ENCODE data around the gene PLXNB1. TPM values are rescaled to one million over a fixed set of nuclear protein-coding genes. Genes with fewer than 3 reads are reported as not detected.

Gene PLXNB1
- polyA plus RNA-seq, 2 of the 4 experiments (the other 2 are of a cell fraction) = 10.0 to 20.9 TPM

- no peak for TF ChIP-seq CTCF (IDR thresholded peaks at IDR 0.05)
- TF ChIP-seq HOXB13 (CRISPR knock-in tag; IDR thresholded peaks at IDR 0.05; ENCODE audit: low read depth) = no peak
- no peak for TF ChIP-seq JUN (IDR thresholded peaks at IDR 0.05)
- TF ChIP-seq ZFP36 (IDR thresholded peaks at IDR 0.05; ENCODE audit: borderline replicate concordance, partially characterized antibody) = no peak
- no peak for TF ChIP-seq MAX (IDR thresholded peaks at IDR 0.05)
- TF ChIP-seq GATA3 (IDR thresholded peaks at IDR 0.05; ENCODE audit: borderline replicate concordance) = no peak
Observed at GRCh38 chr3:48437812-48438211, 7.9 kb upstream of the PLXNB1 start (continued).

- CTCF ChIA-PET = interaction anchor here (0.6 to 13.6 kb wide), 29 partner anchors 8 to 447 kb away, joined by 3 to 488 read pairs (median 7); partner anchors contain the start of gene ATRIP
- Histone ChIP-seq H3K4me1 (peaks cover 39% of the 10 kb centered on the region), H3K4me2 (no peak overlapping the region), H3K27ac (no peak overlapping the region), H3K9me3 (no peaks in the 10 kb centered on the region), H3K4me3 (no peak overlapping the region)
- FAIRE-seq = no peak
- POLR2A ChIA-PET = interaction anchor here (1.2 to 2.1 kb wide), 4 partner anchors 10 to 163 kb away, joined by 3 to 8 read pairs (median 4); partner anchors contain the start of gene ATRIP
- TF ChIP-seq CBX8 (IDR thresholded peaks at IDR 0.05) (no peak), HOXB13 (CRISPR knock-in tag; IDR thresholded peaks at IDR 0.05; ENCODE audit: low read depth) (no peak), CHD2 (IDR thresholded peaks at IDR 0.05; ENCODE audit: low read length, partially characterized antibody) (no peak), ZC3H11A (IDR thresholded peaks at IDR 0.05) (no peak), KDM5A (IDR thresholded peaks at IDR 0.05) (no peak), FOSL2 (IDR thresholded peaks at IDR 0.05) (no peak), FOSL2 (CRISPR knock-in tag; IDR thresholded peaks at IDR 0.05) (no peak), ZFP36 (IDR thresholded peaks at IDR 0.05; ENCODE audit: borderline replicate concordance, partially characterized antibody) (no peak), POLR2A (IDR thresholded peaks at IDR 0.05; ENCODE audit: low read length) (no peak), REST (IDR thresholded peaks at IDR 0.05) (no peak), MAX (IDR thresholded peaks at IDR 0.05) (no peak), MAZ (IDR thresholded peaks at IDR 0.05; ENCODE audit: borderline replicate concordance, low read depth, low read length) (no peak), PHF8 (IDR thresholded peaks at IDR 0.05; ENCODE audit: borderline replicate concordance, low read depth) (no peak), PBX3 (IDR thresholded peaks at IDR 0.05) (no peak), HOXA7 (CRISPR knock-in tag; IDR thresholded peaks at IDR 0.05) (no peak), ELK1 (IDR thresholded peaks at IDR 0.05; ENCODE audit: low read depth, low read length) (no peak), JUNB (IDR thresholded peaks at IDR 0.05) (no peak), HDAC2 (IDR thresholded peaks at IDR 0.05) (no peak), TFCP2L1 (CRISPR knock-in tag; IDR thresholded peaks at IDR 0.05) (no peak)
- WGBS (ENCODE audit: missing lambda C conversion rate) = 91% methylated on average over 7 of the region's 7 CpGs
- ATAC-seq = no peak
- no peak for DNase-seq (ENCODE audit: low read depth in 1 of 2, low spot score in 1 of 2)
Observed at GRCh38 chr3:48436855-48437254, 7.0 kb upstream of the PLXNB1 start.

Data from A549 (cell line).